Keratinocyte (primary cell): Measurements from ENCODE around the gene JAK3. TPM values are rescaled to one million over a fixed set of nuclear protein-coding genes. Genes with fewer than 3 reads are reported as not detected.

ENCODE experiments used
- DNase-seq: peaks from one replicate; pipeline ENCODE4 v3.0.0-alpha.2; 2011; ENCODE audit warnings: low read depth, missing footprints, low spot score
- FAIRE-seq: peaks from 2 replicates; lab custom pipeline; 2011; peaks lifted over from hg19 to GRCh38; lab: Jason Lieb, UNC
- H2AFZ ChIP-seq: 2 replicates; pipeline ENCODE4 v1.6.0; 2012; ENCODE audit warnings: low read length, control low read depth, inconsistent platforms; ENCODE audit not compliant: control insufficient read depth
- H3K27ac ChIP-seq: 2 replicates; pipeline ENCODE4 v1.5.1; 2011; ENCODE audit warnings: low read length; ENCODE audit not compliant: control insufficient read depth, insufficient read depth
- H3K27me3 ChIP-seq: 3 replicates; pipeline ENCODE4 v1.6.0; 2011; ENCODE audit warnings: low read length; ENCODE audit not compliant: control insufficient read depth, insufficient read depth; ENCODE audit errors: extremely low read depth
- H3K36me3 ChIP-seq, 2 experiments: 2 replicates in 1 of 2; 3 replicates in 1 of 2; pipeline ENCODE4 v1.5.1; 2011; ENCODE audit warnings: low read length in 2 of 2, mild to moderate bottlenecking in 1 of 2; ENCODE audit not compliant: control insufficient read depth in 2 of 2, insufficient read depth in 2 of 2; ENCODE audit errors: extremely low read depth in 1 of 2
- H3K4me1 ChIP-seq: 3 replicates; pipeline ENCODE4 v1.5.1; 2011; ENCODE audit warnings: low read length; ENCODE audit not compliant: control insufficient read depth, insufficient read depth; ENCODE audit errors: extremely low read depth
- H3K4me2 ChIP-seq: 3 replicates; pipeline ENCODE4 v1.6.0; 2011; ENCODE audit warnings: low read depth, low read length; ENCODE audit not compliant: control insufficient read depth, insufficient read depth; ENCODE audit errors: extremely low read depth
- H3K4me3 ChIP-seq, 3 experiments: fragments of 200-600 bp in 1 of 3; sonication (generic) in 1 of 3; 2 replicates in 2 of 3; 3 replicates in 1 of 3; pipeline ENCODE4 v1.5.1; 2011 to 2016; ENCODE audit warnings: low read length in 3 of 3, mild to moderate bottlenecking in 3 of 3, control low read depth in 2 of 3, inconsistent platforms in 1 of 3, low read depth in 1 of 3, mixed read lengths in 1 of 3, mixed run types in 1 of 3, moderate library complexity in 1 of 3; ENCODE audit not compliant: control insufficient read depth in 2 of 3, insufficient read depth in 2 of 3; ENCODE audit errors: extremely low read depth in 1 of 3
- H3K79me2 ChIP-seq: 2 replicates; pipeline ENCODE4 v1.6.0; 2012; ENCODE audit warnings: low read length; ENCODE audit not compliant: control insufficient read depth, insufficient read depth
- H3K9ac ChIP-seq: 3 replicates; pipeline ENCODE4 v1.6.0; 2011; ENCODE audit warnings: low read length; ENCODE audit not compliant: control insufficient read depth, insufficient read depth; ENCODE audit errors: extremely low read depth
- H3K9me1 ChIP-seq: 3 replicates; pipeline ENCODE4 v1.6.0; 2011; ENCODE audit warnings: low read length; ENCODE audit not compliant: control insufficient read depth, insufficient read depth; ENCODE audit errors: extremely low read depth
- H3K9me3 ChIP-seq: 2 replicates; pipeline ENCODE4 v1.5.1; 2012; ENCODE audit warnings: low read depth, low read length; ENCODE audit not compliant: control insufficient read depth
- H4K20me1 ChIP-seq: 3 replicates; pipeline ENCODE4 v1.6.0; 2011; ENCODE audit warnings: low read length; ENCODE audit not compliant: control insufficient read depth, insufficient read depth; ENCODE audit errors: extremely low read depth
- EZH2 ChIP-seq: IDR thresholded peaks from one replicate; pipeline ENCODE4 v1.6.1; 2012; ENCODE audit warnings: inconsistent platforms, mild to moderate bottlenecking, low read length, moderate library complexity
- dilution Hi-C: fragments of 300-500 bp; cut with MboI; formaldehyde crosslinking; loops from one replicate; pipeline ENCODE4 v1.7.0; 2020; ENCODE audit warnings: low sequenced_read_pairs; ENCODE audit not compliant: extremely low pct_ligation_motif_present
- polyA plus RNA-seq, 5 experiments: library from polyadenylated mRNA; depleted of rRNA in 3 of 5; stranded (reverse) in 3 of 5; stranded (forward) in 1 of 5; unstranded in 1 of 5; fragments of >200 nt; gene quantifications; 1 replicate in 1 of 5; 2 replicates in 3 of 5; 3 replicates in 1 of 5; pipeline versions ENCODE4 v1.2.1 to v1.2.3, GENCODE V29; 2011 to 2012; ENCODE audit warnings: missing spikeins in 2 of 5, low read depth in 1 of 5, low replicate concordance in 1 of 5
- TF ChIP-seq, protein P1 (sequence below), 3 experiments: IDR thresholded peaks in 1 of 3; conservative IDR thresholded peaks in 1 of 3; optimal IDR thresholded peaks in 1 of 3; 2 replicates in 2 of 3; 3 replicates in 1 of 3; pipeline versions ENCODE3 to v1.5.1; 2011; ENCODE audit warnings: low read length in 3 of 3, mild to moderate bottlenecking in 3 of 3, moderate library complexity in 2 of 3, control low read depth in 1 of 3, inconsistent platforms in 1 of 3; ENCODE audit not compliant: insufficient read depth in 2 of 3; ENCODE audit errors: extremely low read depth in 1 of 3

The JAK3 gene
- polyA plus RNA-seq, 1 donor (not counting 4 experiments of a cell fraction or from before 2014, with no cell fraction given), result 0.37 TPM

DNA sequence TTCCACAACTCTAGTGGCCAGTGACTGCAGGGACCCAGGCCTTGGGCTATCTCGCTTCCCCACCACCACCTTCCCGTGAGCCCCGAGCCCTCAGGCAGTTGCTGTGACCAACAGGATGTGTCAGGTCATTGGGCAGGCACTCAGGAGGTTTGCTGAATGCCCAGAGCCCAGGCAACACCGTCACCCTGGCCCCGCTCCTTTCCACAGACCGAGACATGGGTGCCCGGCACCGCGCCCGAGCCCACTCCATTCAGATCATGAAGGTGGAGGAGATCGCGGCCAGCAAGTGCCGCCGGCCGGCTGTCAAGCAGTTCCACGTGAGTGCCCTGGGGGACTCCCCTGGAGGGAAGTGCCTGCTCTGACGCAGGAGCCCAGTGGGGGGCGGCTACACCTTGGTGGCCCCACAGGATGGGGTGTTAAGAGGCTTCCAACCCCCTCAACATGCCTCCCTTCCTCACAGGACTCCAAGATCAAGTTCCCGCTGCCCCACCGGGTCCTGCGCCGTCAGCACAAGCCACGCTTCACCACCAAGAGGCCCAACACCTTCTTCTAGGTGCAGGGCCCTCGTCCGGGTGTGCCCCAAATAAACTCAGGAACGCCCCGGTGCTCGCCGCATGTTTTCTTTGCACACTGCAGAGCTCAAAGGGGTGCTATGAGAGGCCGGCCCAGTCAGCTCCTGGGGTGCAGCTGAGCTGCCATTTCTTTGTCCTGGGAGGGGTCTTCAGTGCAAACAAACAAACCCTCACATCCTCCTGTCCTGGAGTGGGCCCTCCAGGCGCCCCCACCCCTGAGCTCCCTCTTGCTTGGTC is 15.1 kb upstream of the JAK3 start:
- peaks cover 14% of the 10 kb centered on the region for H3K4me1 ChIP-seq
- H3K4me2 ChIP-seq, result no peak overlapping the region
- TF ChIP-seq, protein P1, sequence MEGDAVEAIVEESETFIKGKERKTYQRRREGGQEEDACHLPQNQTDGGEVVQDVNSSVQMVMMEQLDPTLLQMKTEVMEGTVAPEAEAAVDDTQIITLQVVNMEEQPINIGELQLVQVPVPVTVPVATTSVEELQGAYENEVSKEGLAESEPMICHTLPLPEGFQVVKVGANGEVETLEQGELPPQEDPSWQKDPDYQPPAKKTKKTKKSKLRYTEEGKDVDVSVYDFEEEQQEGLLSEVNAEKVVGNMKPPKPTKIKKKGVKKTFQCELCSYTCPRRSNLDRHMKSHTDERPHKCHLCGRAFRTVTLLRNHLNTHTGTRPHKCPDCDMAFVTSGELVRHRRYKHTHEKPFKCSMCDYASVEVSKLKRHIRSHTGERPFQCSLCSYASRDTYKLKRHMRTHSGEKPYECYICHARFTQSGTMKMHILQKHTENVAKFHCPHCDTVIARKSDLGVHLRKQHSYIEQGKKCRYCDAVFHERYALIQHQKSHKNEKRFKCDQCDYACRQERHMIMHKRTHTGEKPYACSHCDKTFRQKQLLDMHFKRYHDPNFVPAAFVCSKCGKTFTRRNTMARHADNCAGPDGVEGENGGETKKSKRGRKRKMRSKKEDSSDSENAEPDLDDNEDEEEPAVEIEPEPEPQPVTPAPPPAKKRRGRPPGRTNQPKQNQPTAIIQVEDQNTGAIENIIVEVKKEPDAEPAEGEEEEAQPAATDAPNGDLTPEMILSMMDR (optimal IDR thresholded peaks at IDR 0.05 in 1 of 3, IDR thresholded peaks at IDR 0.05 in 1 of 3, conservative IDR thresholded peaks at IDR 0.05 in 1 of 3; ENCODE audit: extremely low read depth in 1 of 3, insufficient read depth in 2 of 3, low read length in 3 of 3), result no peak
- no peak for TF ChIP-seq EZH2
- dilution Hi-C loops, result no loop called here
- peaks cover 33% of the 10 kb centered on the region for H3K79me2 ChIP-seq
- no peaks in the 10 kb centered on the region for H3K9me1 ChIP-seq
- H3K9me3 ChIP-seq, result no peaks in the 10 kb centered on the region
- no peak overlapping the region for H2AFZ ChIP-seq
- no peak overlapping the region for H3K4me3 ChIP-seq
- no peaks in the 10 kb centered on the region for H3K27me3 ChIP-seq
- H3K27ac ChIP-seq, result no peak overlapping the region
- no peak for DNase-seq
- H4K20me1 ChIP-seq, result peaks cover 27% of the 10 kb centered on the region
- peaks cover 34 to 43% of the 10 kb centered on the region in 2 experiments for H3K36me3 ChIP-seq
- no peak for FAIRE-seq
- peak overlapping the region; percentile 16 for H3K9ac ChIP-seq

DNA sequence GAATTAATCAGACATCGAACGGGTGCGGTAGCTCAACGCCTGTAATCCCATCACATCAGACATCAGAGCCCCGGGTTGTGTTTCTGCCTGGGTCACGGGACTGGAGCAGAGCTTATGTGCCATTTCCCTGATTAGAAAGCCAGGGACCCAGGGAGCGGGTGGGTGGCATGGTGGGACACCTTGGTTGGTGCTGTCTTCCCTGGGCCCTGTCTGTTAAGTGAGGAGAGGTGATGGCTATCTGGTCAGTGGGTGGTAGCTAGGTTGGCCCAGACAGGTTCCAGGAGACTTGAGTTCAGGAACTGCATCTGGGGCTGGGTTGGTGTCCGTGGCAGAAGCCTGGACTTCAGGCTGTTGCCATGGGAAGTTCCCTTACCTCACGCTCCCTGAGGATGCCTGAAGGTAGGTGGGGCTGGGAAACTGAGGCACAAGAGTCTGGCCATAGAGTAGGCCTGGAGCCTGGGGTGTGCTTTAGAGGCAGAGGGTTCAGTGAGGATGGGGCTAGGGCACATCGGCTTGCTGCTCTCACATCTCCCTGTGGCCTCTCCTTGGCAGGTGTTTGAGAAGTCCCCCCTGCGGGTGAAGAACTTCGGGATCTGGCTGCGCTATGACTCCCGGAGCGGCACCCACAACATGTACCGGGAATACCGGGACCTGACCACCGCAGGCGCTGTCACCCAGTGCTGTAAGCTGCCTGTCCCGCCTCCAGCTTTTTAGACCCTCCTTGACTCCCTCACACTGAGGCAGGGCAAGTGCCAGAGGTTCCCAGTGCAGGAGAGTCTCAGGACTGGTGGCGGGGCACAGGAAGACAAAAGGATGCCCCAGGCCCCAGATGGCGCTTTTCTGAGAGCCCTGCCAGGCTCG is 14.0 kb upstream of the JAK3 start:
- peak overlapping the region; percentile 88 for H3K4me2 ChIP-seq
- peaks cover 27% of the 10 kb centered on the region for H4K20me1 ChIP-seq
- H3K27ac ChIP-seq, result peak overlapping the region; percentile 93
- no peaks in the 10 kb centered on the region for H3K27me3 ChIP-seq
- TF ChIP-seq, protein P1 (optimal IDR thresholded peaks at IDR 0.05 in 1 of 3, IDR thresholded peaks at IDR 0.05 in 1 of 3, conservative IDR thresholded peaks at IDR 0.05 in 1 of 3; ENCODE audit: extremely low read depth in 1 of 3, insufficient read depth in 2 of 3, low read length in 3 of 3), result no peak
- no peak for TF ChIP-seq EZH2
- no peaks in the 10 kb centered on the region for H3K9me3 ChIP-seq
- peaks cover 33% of the 10 kb centered on the region for H3K79me2 ChIP-seq
- H3K36me3 ChIP-seq, result peaks cover 34 to 43% of the 10 kb centered on the region in 2 experiments
- peaks cover 14% of the 10 kb centered on the region for H3K4me1 ChIP-seq
- no peaks in the 10 kb centered on the region for H3K9me1 ChIP-seq
- no peak for DNase-seq
- peak overlapping the region; percentile 89 to 100 (median 99) for H3K4me3 ChIP-seq
- H3K9ac ChIP-seq, result peak overlapping the region; percentile 100
- dilution Hi-C loops, result no loop called here
- H2AFZ ChIP-seq, result no peak overlapping the region
- no peak for FAIRE-seq
